HepG2 (cell line): Measurements from ENCODE around the gene NDOR1. TPM values are rescaled to one million over a fixed set of nuclear protein-coding genes. Genes with fewer than 3 reads are reported as not detected.

ENCODE experiments used
- AKAP8 ChIP-seq: sonication (generic); formaldehyde crosslinking; IDR thresholded peaks from 2 replicates; pipeline ENCODE4 v1.5.1; 2020; ENCODE audit warnings: mild to moderate bottlenecking, missing genetic modification reagents
- ATM ChIP-seq: fragments of 450-650 bp; IDR thresholded peaks from 2 replicates; pipeline ENCODE4 v1.7.1; 2017; ENCODE audit warnings: mild to moderate bottlenecking, borderline replicate concordance
- CREB3 ChIP-seq: sonication (generic); formaldehyde crosslinking; IDR thresholded peaks from 2 replicates; pipeline ENCODE4 v1.5.0; 2020; ENCODE audit warnings: missing genetic modification reagents
- EED ChIP-seq: sonication (generic); formaldehyde crosslinking; IDR thresholded peaks from 2 replicates; pipeline ENCODE4 v1.5.0; 2020; ENCODE audit warnings: mild to moderate bottlenecking, missing genetic modification reagents
- GABPB1 ChIP-seq: IDR thresholded peaks from 2 replicates; pipeline ENCODE4 v1.6.1; 2016; ENCODE audit warnings: mild to moderate bottlenecking, missing genetic modification reagents, moderate library complexity, missing compliant biosample characterization
- HMGA1 ChIP-seq: sonication (generic); formaldehyde crosslinking; conservative IDR thresholded peaks from 2 replicates; pipeline ENCODE4 v1.4.0; 2020; ENCODE audit warnings: missing genetic modification reagents
- MAFF ChIP-seq: IDR thresholded peaks from 2 replicates; pipeline ENCODE4 v1.6.1; 2011; ENCODE audit warnings: low read depth, low read length, improper control_type of control experiment
- MAZ ChIP-seq, 2 experiments: sonication (generic) in 1 of 2; formaldehyde crosslinking in 1 of 2; IDR thresholded peaks; 2 replicates each; pipeline versions ENCODE4 v1.5.0 to v1.6.1; 2012 to 2020; ENCODE audit warnings: low read depth in 2 of 2, mild to moderate bottlenecking in 2 of 2, borderline replicate concordance in 1 of 2, improper control_type of control experiment in 1 of 2, low read length in 1 of 2, missing genetic modification reagents in 1 of 2, moderate library complexity in 1 of 2
- RXRA ChIP-seq: sonication (generic); formaldehyde crosslinking; IDR thresholded peaks from 2 replicates; pipeline ENCODE4 v1.5.1; 2020; ENCODE audit warnings: missing genetic modification reagents
- SMAD9 ChIP-seq: sonication (generic); formaldehyde crosslinking; IDR thresholded peaks from 2 replicates; pipeline ENCODE4 v1.5.1; 2020; ENCODE audit warnings: mild to moderate bottlenecking, missing genetic modification reagents
- STAG1 ChIP-seq: sonication (generic); formaldehyde crosslinking; IDR thresholded peaks from 2 replicates; pipeline ENCODE4 v1.4.0; 2020; ENCODE audit warnings: missing genetic modification reagents
- TERF1 ChIP-seq: sonication (generic); formaldehyde crosslinking; IDR thresholded peaks from 2 replicates; pipeline ENCODE4 v1.8.0; 2022; ENCODE audit warnings: mild to moderate bottlenecking, missing genetic modification reagents, moderate library complexity
- ZBTB44 ChIP-seq: sonication (generic); formaldehyde crosslinking; IDR thresholded peaks from 2 replicates; pipeline ENCODE4 v1.4.0; 2020; ENCODE audit warnings: missing genetic modification reagents
- ZNF382 ChIP-seq: sonication (generic); formaldehyde crosslinking; IDR thresholded peaks from 2 replicates; pipeline ENCODE4 v1.5.0; 2020; ENCODE audit warnings: missing genetic modification reagents, mild to moderate bottlenecking, borderline replicate concordance
- ZNF550 ChIP-seq: sonication (generic); formaldehyde crosslinking; IDR thresholded peaks from 2 replicates; pipeline ENCODE4 v1.4.0; 2020; ENCODE audit warnings: mild to moderate bottlenecking, missing genetic modification reagents, borderline replicate concordance
- ZNF614 ChIP-seq: IDR thresholded peaks from 2 replicates; pipeline ENCODE4 v1.6.1; 2018; ENCODE audit warnings: missing biosample characterization, missing genetic modification reagents, inconsistent platforms, borderline replicate concordance
- ZNF747 ChIP-seq: sonication (generic); formaldehyde crosslinking; IDR thresholded peaks from 2 replicates; pipeline ENCODE4 v1.8.1; 2023; ENCODE audit warnings: missing genetic modification reagents, mild to moderate bottlenecking, borderline replicate concordance
- ZNF781 ChIP-seq: sonication (generic); formaldehyde crosslinking; IDR thresholded peaks from 2 replicates; pipeline ENCODE4 v1.5.1; 2020; ENCODE audit warnings: borderline replicate concordance, mild to moderate bottlenecking, missing genetic modification reagents; ENCODE audit errors: not compliant biosample characterization
- ZSCAN31 ChIP-seq: sonication (generic); formaldehyde crosslinking; IDR thresholded peaks from 2 replicates; pipeline ENCODE4 v1.5.0; 2020; ENCODE audit warnings: low read depth, mild to moderate bottlenecking, missing genetic modification reagents
- polyA plus RNA-seq, 8 experiments: library from polyadenylated mRNA; depleted of rRNA in 3 of 8; stranded (reverse) in 7 of 8; unstranded in 1 of 8; fragments of >200 nt; fragmentation: Illumina TruSeq in 4 of 8; extraction: Trizol in 4 of 8; gene quantifications; 2 replicates each; pipeline versions ENCODE4 v1.2.1 to v1.2.3, GENCODE V29; 2011 to 2016; ENCODE audit warnings: low read depth in 4 of 8, missing spikeins in 1 of 8, mixed read lengths in 1 of 8; ENCODE audit not compliant: insufficient read depth in 1 of 8
- total RNA-seq, 5 experiments: library from RNA; depleted of rRNA; stranded (reverse); fragments of >200 nt; fragmentation: Illumina TruSeq; extraction: Trizol; gene quantifications; 2 replicates each; pipeline ENCODE4 v1.2.3, GENCODE V29; 2016; ENCODE audit warnings: low read depth in 1 of 5
- TF ChIP-seq, protein P1 (sequence below): sonication (generic); formaldehyde crosslinking; IDR thresholded peaks from 2 replicates; pipeline ENCODE4 v1.8.1; 2023; ENCODE audit warnings: mild to moderate bottlenecking, moderate library complexity, missing genetic modification reagents
- TF ChIP-seq, protein P2 (sequence below): sonication (generic); formaldehyde crosslinking; IDR thresholded peaks from 2 replicates; pipeline ENCODE4 v1.4.0; 2020; ENCODE audit warnings: missing genetic modification reagents

The NDOR1 gene
- total and polyA plus RNA-seq, 2 of the 13 experiments (the other 11 are each of a cell fraction or from before 2014, with no cell fraction given): 3.6 to 8.7 TPM

DNA sequence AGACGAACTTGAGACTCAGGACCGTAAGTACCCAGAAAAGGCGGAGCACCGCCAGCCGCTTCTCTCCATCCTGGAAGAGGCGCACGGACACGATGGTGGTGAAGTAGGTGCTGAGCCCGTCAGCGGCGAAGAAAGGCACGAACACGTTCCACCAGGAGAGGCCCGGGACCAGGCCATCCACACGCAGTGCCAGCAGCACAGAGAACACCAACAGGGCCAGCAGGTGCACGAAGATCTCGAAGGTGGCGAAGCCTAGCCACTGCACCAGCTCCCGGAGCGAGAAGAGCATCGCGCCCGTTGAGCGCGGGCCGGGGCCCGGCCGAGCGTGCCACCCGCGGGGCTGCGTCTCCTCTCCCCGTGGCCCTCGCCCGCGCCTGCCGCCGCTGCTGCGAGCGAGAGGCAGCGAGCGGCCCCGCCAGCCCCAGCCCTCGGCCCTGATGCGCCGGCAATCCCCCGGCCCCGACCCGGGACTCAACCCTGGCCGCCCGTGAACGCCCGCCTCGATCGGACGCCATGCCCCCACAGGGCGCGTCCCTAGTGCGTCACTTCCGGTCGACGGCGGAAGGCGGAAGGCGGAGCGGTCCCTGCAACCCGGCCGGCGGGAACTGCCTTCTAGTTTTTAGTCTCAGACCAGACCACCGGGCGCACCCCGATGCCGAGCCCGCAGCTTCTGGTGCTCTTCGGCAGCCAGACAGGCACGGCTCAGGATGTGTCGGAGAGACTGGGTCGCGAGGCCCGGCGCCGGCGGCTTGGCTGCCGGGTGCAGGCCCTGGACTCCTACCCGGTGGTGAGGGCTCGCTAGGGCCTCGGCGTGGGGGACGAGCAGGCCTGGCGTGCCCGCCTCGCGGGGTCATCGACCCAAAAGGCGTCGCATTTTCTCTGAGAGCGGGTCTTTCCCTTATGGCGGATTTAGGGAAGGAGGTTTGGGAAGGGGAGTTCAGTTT is at the start of gene NDOR1, which contains the start of gene TMEM203 (continued):
- TF ChIP-seq RXRA (CRISPR knock-in tag): peak; percentile 54; the same call in 1 of the 2 replicates
- no peak for TF ChIP-seq MAFF
- TF ChIP-seq ZSCAN31 (CRISPR knock-in tag): no peak
- peak; percentile 63 for TF ChIP-seq ZNF781 (CRISPR knock-in tag)
- peak; percentile 57; the same call in 1 of the 2 replicates for TF ChIP-seq ZNF614
- TF ChIP-seq, protein P1, sequence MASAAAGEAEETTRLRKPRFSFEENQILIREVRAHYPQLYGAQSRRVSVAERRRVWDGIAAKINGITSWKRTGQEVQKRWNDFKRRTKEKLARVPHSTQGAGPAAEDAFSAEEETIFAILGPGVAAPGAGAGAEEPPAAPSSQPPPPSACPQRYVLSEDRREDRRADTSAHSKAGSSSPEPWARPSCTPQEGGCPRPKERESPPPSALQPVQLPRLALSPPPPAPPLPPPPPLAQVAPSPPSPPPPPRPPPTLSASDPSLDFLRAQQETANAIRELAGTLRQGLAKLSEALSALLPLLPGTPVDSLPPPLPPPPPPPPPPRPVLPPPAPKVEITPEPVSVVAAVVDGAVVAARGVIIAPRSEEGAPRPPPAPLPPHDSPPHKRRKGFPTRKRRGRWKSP (CRISPR knock-in tag): no peak
- TF ChIP-seq EED (CRISPR knock-in tag): no peak
- TF ChIP-seq SMAD9 (CRISPR knock-in tag): no peak
- TF ChIP-seq HMGA1 (CRISPR knock-in tag): no peak
- peak; percentile 79; the same call in 1 of the 2 replicates for TF ChIP-seq MAZ (IDR thresholded peaks at IDR 0.05; ENCODE audit: borderline replicate concordance, low read depth, low read length)
- no peak for TF ChIP-seq MAZ (CRISPR knock-in tag; IDR thresholded peaks at IDR 0.05; ENCODE audit: low read depth)
- no peak for TF ChIP-seq ATM
- TF ChIP-seq TERF1 (CRISPR knock-in tag): no peak
- TF ChIP-seq, protein P2, sequence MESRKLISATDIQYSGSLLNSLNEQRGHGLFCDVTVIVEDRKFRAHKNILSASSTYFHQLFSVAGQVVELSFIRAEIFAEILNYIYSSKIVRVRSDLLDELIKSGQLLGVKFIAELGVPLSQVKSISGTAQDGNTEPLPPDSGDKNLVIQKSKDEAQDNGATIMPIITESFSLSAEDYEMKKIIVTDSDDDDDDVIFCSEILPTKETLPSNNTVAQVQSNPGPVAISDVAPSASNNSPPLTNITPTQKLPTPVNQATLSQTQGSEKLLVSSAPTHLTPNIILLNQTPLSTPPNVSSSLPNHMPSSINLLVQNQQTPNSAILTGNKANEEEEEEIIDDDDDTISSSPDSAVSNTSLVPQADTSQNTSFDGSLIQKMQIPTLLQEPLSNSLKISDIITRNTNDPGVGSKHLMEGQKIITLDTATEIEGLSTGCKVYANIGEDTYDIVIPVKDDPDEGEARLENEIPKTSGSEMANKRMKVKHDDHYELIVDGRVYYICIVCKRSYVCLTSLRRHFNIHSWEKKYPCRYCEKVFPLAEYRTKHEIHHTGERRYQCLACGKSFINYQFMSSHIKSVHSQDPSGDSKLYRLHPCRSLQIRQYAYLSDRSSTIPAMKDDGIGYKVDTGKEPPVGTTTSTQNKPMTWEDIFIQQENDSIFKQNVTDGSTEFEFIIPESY (CRISPR knock-in tag): peak; percentile 35; the same call in 1 of the 2 replicates
- no peak; the same call in 1 of the 2 replicates for TF ChIP-seq ZBTB44 (CRISPR knock-in tag)
- no peak for TF ChIP-seq ZNF382 (CRISPR knock-in tag)
- TF ChIP-seq STAG1 (CRISPR knock-in tag): no peak
- no peak for TF ChIP-seq ZNF550 (CRISPR knock-in tag)
- no peak for TF ChIP-seq AKAP8 (CRISPR knock-in tag)
- TF ChIP-seq ZNF747 (CRISPR knock-in tag): no peak
- peak; percentile 98 for TF ChIP-seq GABPB1 (CRISPR knock-in tag)
- TF ChIP-seq CREB3 (CRISPR knock-in tag): no peak
